Sigmoid colon (tissue), 4 donors: ENCODE results near the gene KCNE4.

Experiments used
- POLR2A ChIP-seq, 2 donors: fragments of 450-650 bp; IDR thresholded peaks; one replicate each; pipeline ENCODE4 v1.6.1; 2016; ENCODE audit warnings: antibody characterized with exemption in 2 of 2, mild to moderate bottlenecking in 2 of 2, moderate library complexity in 2 of 2
- POLR2AphosphoS5 ChIP-seq, 4 donors: sonication (generic); formaldehyde crosslinking; IDR thresholded peaks; one replicate each; pipeline ENCODE4 v1.6.1; 2017; ENCODE audit warnings: antibody characterized with exemption in 4 of 4
- TF ChIP-seq, protein P1 (sequence below), 4 experiments: fragments of 450-650 bp in 3 of 4; fragments of 200-600 bp in 1 of 4; IDR thresholded peaks; one replicate each; pipeline ENCODE4 v1.5.1; 2016 to 2019; ENCODE audit warnings: antibody characterized with exemption in 4 of 4, mild to moderate bottlenecking in 3 of 4, moderate library complexity in 2 of 4

- TF ChIP-seq POLR2A (IDR thresholded peaks at IDR 0.05) (no peak), POLR2AphosphoS5 (IDR thresholded peaks at IDR 0.05) (no peak)
- TF ChIP-seq, protein P1, sequence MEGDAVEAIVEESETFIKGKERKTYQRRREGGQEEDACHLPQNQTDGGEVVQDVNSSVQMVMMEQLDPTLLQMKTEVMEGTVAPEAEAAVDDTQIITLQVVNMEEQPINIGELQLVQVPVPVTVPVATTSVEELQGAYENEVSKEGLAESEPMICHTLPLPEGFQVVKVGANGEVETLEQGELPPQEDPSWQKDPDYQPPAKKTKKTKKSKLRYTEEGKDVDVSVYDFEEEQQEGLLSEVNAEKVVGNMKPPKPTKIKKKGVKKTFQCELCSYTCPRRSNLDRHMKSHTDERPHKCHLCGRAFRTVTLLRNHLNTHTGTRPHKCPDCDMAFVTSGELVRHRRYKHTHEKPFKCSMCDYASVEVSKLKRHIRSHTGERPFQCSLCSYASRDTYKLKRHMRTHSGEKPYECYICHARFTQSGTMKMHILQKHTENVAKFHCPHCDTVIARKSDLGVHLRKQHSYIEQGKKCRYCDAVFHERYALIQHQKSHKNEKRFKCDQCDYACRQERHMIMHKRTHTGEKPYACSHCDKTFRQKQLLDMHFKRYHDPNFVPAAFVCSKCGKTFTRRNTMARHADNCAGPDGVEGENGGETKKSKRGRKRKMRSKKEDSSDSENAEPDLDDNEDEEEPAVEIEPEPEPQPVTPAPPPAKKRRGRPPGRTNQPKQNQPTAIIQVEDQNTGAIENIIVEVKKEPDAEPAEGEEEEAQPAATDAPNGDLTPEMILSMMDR (IDR thresholded peaks at IDR 0.05), result no peak
These were observed 18.0 kb downstream of the KCNE4 start for GRCh38 chr2:223069988-223070387.
